Activated CD8-positive, alpha-beta memory T cell treated with anti-CD3 and anti-CD28 coated beads, Interleukin-2, amount 50 U/mL, for 48 hours (primary cell): ENCODE results near the gene TFDP1.

Source experiments
- DNase-seq: peaks from one replicate; pipeline ENCODE4 v3.0.0-alpha.2; 2020

TFDP1 gene

GRCh38 chr13:113653264-113654174 lies 69.0 kb downstream of the TFDP1 start:
- no peak for DNase-seq

GRCh38 chr13:113654175-113654560 lies 69.6 kb downstream of the TFDP1 start:
- DNase-seq, result no peak

GRCh38 chr13:113654591-113655345 lies 70.2 kb downstream of the TFDP1 start:
- no peak for DNase-seq

- DNase-seq, result no peak
Observed at GRCh38 chr13:113655346-113656002, 70.9 kb downstream of the TFDP1 start.

GRCh38 chr13:113656003-113656588 lies 71.5 kb downstream of the TFDP1 start:
- DNase-seq, result no peak

GRCh38 chr13:113656831-113657671 lies 72.5 kb downstream of the TFDP1 start:
- DNase-seq, result no peak

GRCh38 chr13:113657851-113658741 lies 73.5 kb downstream of the TFDP1 start, which contains the start of gene ATP4B:
Gene ATP4B, minus strand, starts transcription at chr13:113658198. Its CDS starts 54 bp downstream, at chr13:113658144.
- no peak for DNase-seq

GRCh38 chr13:113658836-113659235 lies 74.3 kb downstream of the TFDP1 start:
- no peak for DNase-seq

- no peak for DNase-seq
Observed at GRCh38 chr13:113659337-113659736, 74.8 kb downstream of the TFDP1 start.

- DNase-seq, result no peak
Observed at GRCh38 chr13:113660066-113660465, 75.5 kb downstream of the TFDP1 start.

- no peak for DNase-seq
Observed at GRCh38 chr13:113661509-113661908, 77.0 kb downstream of the TFDP1 start.

GRCh38 chr13:113663934-113664333 lies 79.4 kb downstream of the TFDP1 start:
- no peak for DNase-seq

- DNase-seq, result no peak
Observed at GRCh38 chr13:113664751-113665596, 80.4 kb downstream of the TFDP1 start.

GRCh38 chr13:113665597-113666328 lies 81.2 kb downstream of the TFDP1 start:
- no peak for DNase-seq

GRCh38 chr13:113666329-113666670 lies 81.7 kb downstream of the TFDP1 start:
- DNase-seq, result no peak

GRCh38 chr13:113666951-113667701 lies 82.6 kb downstream of the TFDP1 start, which contains the start of gene GRK1:
Gene GRK1, plus strand, starts transcription at chr13:113667219. Its CDS starts 168 bp downstream, at chr13:113667387.
- DNase-seq, result no peak

GRCh38 chr13:113667771-113668490 lies 83.4 kb downstream of the TFDP1 start:
- no peak for DNase-seq

GRCh38 chr13:113668491-113668971 lies 84.0 kb downstream of the TFDP1 start:
- no peak for DNase-seq
